ENCODE measurements around the gene WASF2. TPM values are rescaled to one million over a fixed set of nuclear protein-coding genes. Genes with fewer than 3 reads are reported as not detected.
"Not testable (repeated sequence)": the region's sequence is repeated elsewhere in the genome, so short reads cannot be mapped to it uniquely, and the experiment has no call there.

WASF2 gene
- polyA plus RNA-seq, 3 donors = 29.9 to 51.7 (median 41.3) TPM

GRCh38 chr1:27503844-27504587 lies 14.0 kb upstream of the WASF2 start:
- WGBS, 3 donors = 29 to 45% (median 45%) methylated on average over 12 of the region's 12 CpGs
- no peak overlapping the region for H3K27ac ChIP-seq (ENCODE audit: low read depth, low read length)

- no peak overlapping the region for H3K27ac ChIP-seq (ENCODE audit: low read depth, low read length)
- WGBS, 3 donors = 95 to 99% (median 98%) methylated on average over 2 of the region's 2 CpGs
Measured at GRCh38 chr1:27503033-27503432, 13.1 kb upstream of the WASF2 start.

- not testable (repeated sequence) for H3K27ac ChIP-seq (ENCODE audit: low read depth, low read length)
- 96 to 99% (median 97%) methylated on average over 2 of the region's 2 CpGs for WGBS, 3 donors
Measured at GRCh38 chr1:27501159-27501558, 11.2 kb upstream of the WASF2 start.

GRCh38 chr1:27499142-27499541 lies 9.2 kb upstream of the WASF2 start:
- no peak overlapping the region for H3K27ac ChIP-seq (ENCODE audit: low read depth, low read length)
- whole genome bisulfite sequencing, 3 donors = 93 to 100% (median 98%) methylated on average over 2 of the region's 2 CpGs

GRCh38 chr1:27496604-27497155 lies 6.7 kb upstream of the WASF2 start:
- WGBS, 3 donors = 29 to 46% (median 35%) methylated on average over 7 to 8 of the region's 8 CpGs
- H3K27ac ChIP-seq (ENCODE audit: low read depth, low read length) = no peak overlapping the region

- H3K27ac ChIP-seq (ENCODE audit: low read depth, low read length) = no peak overlapping the region
- 91 to 98% (median 91%) methylated on average over 3 of the region's 3 CpGs for WGBS, 3 donors
Measured at GRCh38 chr1:27492796-27493195, 2.8 kb upstream of the WASF2 start.

- WGBS, 3 donors = 37 to 51% (median 41%) methylated on average over 9 of the region's 9 CpGs
Measured at GRCh38 chr1:27491748-27492700, 2.1 kb upstream of the WASF2 start.

GRCh38 chr1:27489501-27489972 lies 430 bp downstream of the WASF2 start:
- peak overlapping the region; percentile 98 for H3K27ac ChIP-seq (ENCODE audit: low read depth, low read length)
- WGBS, 3 donors = 0 to 1% (median 0%) methylated on average over 24 to 26 of the region's 26 CpGs

More at GRCh38 chr1:27491748-27492700, 2.1 kb upstream of the WASF2 start:
- H3K27ac ChIP-seq (ENCODE audit: low read depth, low read length) = peak overlapping the region; percentile 91

- 4 to 11% (median 6%) methylated on average over 6 of the region's 6 CpGs for WGBS, 3 donors
- H3K27ac ChIP-seq (ENCODE audit: low read depth, low read length) = no peak overlapping the region
Measured at GRCh38 chr1:27487966-27488884, 1.7 kb downstream of the WASF2 start.

- no peak overlapping the region for H3K27ac ChIP-seq (ENCODE audit: low read depth, low read length)
- WGBS, 3 donors = 88 to 100% (median 98%) methylated on average over 1 of the region's 1 CpG
Measured at GRCh38 chr1:27485363-27485762, 4.6 kb downstream of the WASF2 start.

GRCh38 chr1:27483659-27484058 lies 6.3 kb downstream of the WASF2 start:
- H3K27ac ChIP-seq (ENCODE audit: low read depth, low read length) = no peak overlapping the region
- WGBS, 3 donors = 92 to 96% (median 92%) methylated on average over 2 of the region's 2 CpGs

- WGBS, 3 donors = 81 to 86% (median 84%) methylated on average over 2 of the region's 2 CpGs
- H3K27ac ChIP-seq (ENCODE audit: low read depth, low read length) = no peak overlapping the region
Measured at GRCh38 chr1:27481994-27482620, 7.9 kb downstream of the WASF2 start.

- WGBS, 3 donors = 88 to 96% (median 92%) methylated on average over 4 of the region's 4 CpGs
- H3K27ac ChIP-seq (ENCODE audit: low read depth, low read length) = no peak overlapping the region
Measured at GRCh38 chr1:27478098-27478497, 11.9 kb downstream of the WASF2 start.

GRCh38 chr1:27476237-27476636 lies 13.7 kb downstream of the WASF2 start:
- H3K27ac ChIP-seq (ENCODE audit: low read depth, low read length) = no peak overlapping the region
- WGBS, 3 donors = 82 to 89% (median 83%) methylated on average over 2 of the region's 2 CpGs

GRCh38 chr1:27475720-27476119 lies 14.2 kb downstream of the WASF2 start:
- no peak overlapping the region for H3K27ac ChIP-seq (ENCODE audit: low read depth, low read length)
- WGBS, 3 donors = 73 to 93% (median 73%) methylated on average over 4 of the region's 4 CpGs

GRCh38 chr1:27473755-27474154 lies 16.2 kb downstream of the WASF2 start:
- no peak overlapping the region for H3K27ac ChIP-seq (ENCODE audit: low read depth, low read length)
- WGBS, 3 donors = 20 to 37% (median 31%) methylated on average over 7 of the region's 7 CpGs

- WGBS, 3 donors = 85 to 94% (median 89%) methylated on average over 7 of the region's 7 CpGs
- not testable (repeated sequence) for H3K27ac ChIP-seq (ENCODE audit: low read depth, low read length)
Measured at GRCh38 chr1:27472098-27472497, 17.9 kb downstream of the WASF2 start.

Measured in adipose tissue (tissue), 3 donors.